Stimulated activated CD4-positive, alpha-beta T cell treated with anti-CD3 and anti-CD28 coated beads, Interleukin-12 subunit alpha, Interleukin-12 subunit beta, amount 100 ng/mL, for 24 hours (primary cell): Measurements from ENCODE around the gene PSMB3.
"Not testable (repeated sequence)": the region's sequence is repeated elsewhere in the genome, so short reads cannot be mapped to it uniquely, and the experiment has no call there.

Experiments used
- DNase-seq, 2 experiments: peaks; one replicate each; pipeline ENCODE4 v3.0.0-alpha.2; 2020; ENCODE audit warnings: low read depth in 2 of 2

PSMB3 gene

DNA sequence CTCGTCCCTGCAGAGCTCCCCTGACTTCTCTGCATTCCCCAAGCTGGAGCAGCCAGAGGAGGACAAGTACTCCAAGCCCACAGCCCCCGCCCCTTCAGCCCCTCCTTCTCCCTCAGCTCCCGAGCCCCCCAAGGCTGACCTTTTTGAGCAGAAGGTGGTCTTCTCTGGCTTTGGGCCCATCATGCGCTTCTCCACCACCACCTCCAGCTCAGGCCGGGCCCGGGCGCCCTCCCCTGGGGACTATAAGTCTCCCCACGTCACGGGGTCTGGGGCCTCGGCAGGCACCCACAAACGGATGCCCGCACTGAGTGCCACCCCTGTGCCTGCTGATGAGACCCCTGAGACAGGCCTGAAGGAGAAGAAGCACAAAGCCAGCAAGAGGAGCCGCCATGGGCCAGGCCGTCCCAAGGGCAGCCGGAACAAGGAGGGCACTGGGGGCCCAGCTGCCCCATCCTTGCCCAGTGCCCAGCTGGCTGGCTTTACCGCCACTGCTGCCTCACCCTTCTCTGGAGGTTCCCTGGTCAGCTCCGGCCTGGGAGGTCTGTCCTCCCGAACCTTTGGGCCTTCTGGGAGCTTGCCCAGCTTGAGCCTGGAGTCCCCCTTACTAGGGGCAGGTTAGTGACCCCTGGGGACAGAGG, 36.1 kb upstream of the PSMB3 start:
- no peak for DNase-seq

DNA sequence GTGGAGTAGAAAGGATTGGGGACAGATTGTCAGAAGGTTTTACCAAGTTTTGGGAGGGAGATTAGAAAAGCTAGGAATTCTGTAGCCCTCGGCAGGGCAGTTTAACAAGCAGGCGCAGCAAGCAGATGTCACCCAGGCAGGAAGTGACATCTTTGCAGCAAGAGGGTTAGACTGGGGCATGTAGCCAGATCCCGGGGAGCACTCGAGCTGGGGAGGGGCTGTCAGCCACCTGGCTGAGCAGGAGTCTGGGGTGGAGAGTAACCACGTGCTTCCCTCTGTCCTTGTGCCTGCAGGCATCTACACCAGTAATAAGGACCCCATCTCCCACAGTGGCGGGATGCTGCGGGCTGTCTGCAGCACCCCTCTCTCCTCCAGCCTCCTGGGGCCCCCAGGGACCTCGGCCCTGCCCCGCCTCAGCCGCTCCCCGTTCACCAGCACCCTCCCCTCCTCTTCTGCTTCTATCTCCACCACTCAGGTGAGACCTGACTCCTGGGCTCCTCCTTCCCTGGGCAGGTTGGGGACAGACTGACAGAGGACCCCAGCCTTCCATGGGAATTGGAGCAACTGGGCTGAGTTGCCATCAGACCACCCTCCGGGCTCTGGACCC, 35.3 kb upstream of the PSMB3 start:
- no peak for DNase-seq

DNA sequence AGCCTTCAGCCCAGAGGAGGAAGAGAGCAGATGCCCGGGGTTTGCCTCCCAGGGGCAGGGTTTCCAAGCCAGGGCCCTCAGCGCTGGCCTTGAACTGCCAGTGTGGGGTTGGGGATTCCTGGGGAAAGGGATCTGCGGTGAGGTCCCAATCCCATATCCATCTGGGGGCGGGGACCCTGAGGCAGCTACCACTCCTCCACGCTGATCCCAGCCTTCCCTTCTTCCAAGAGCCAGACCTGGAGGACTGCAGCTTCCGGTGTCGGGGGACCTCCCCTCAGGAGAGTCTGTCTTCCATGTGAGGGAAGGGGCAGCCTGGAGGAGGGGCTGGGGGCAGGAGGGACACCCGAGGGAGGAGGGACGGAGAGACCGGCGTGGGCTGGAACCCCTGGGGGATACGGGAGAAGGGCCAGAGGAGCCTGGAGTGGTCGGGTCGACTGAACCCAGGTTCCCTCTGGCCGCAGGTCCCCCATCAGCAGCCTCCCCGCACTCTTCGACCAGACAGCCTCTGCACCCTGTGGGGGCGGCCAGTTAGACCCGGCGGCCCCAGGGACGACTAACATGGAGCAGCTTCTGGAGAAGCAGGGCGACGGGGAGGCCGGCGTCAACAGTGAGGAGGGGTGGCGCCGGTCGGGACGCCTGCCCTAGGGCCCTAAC, 33.1 kb upstream of the PSMB3 start:
- DNase-seq: no peak

DNA sequence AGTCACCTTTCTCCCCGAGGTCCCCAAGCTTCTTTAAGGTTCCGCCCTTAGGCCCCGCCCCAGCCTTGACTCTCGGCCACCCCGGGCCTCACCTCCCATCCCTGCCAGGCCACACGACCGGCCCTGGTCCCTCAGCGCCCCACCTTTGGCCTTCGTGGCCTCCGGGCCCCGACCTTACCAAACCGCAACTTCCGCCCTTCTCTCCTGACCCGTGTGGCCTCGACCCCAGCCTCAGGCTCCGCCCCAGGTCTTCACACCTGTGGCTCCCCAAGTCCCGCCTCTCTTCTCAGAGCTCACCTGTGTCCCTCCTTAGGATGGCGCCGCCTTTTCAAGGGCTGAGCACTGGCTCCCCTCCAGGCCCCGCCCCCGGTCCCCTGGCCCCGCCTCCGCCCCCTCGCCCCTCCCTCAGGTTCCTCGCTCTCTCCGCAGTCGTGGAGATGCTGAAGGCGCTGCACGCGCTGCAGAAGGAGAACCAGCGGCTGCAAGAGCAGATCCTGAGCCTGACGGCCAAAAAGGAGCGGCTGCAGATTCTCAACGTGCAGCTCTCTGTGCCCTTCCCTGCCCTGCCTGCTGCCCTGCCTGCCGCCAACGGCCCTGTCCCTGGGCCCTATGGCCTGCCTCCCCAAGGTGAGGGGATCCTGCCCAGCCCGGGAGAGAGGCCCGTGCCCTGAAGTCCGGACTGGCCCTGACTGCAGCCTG, 32.4 kb upstream of the PSMB3 start:
- DNase-seq: no peak

DNA sequence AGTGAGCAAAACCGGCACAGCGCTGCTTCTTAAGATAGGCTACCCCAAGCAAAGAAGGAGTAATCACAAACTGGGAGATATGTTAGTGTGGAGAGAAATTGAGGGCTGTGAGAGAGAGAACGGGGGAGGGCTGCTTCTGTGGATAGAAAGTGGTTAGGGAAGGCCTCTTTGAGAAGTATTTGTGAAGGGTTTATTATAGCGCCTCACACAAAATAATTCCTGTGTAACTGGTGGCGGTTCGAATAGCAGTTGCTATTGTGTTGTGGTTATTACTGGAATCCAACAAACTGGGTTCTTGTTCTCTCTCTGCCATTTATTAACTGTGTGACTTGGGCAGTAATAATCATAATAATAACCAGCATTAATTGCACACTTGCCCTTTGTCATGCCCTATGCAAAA, 31.6 kb upstream of the PSMB3 start:
- DNase-seq: no peak

DNA sequence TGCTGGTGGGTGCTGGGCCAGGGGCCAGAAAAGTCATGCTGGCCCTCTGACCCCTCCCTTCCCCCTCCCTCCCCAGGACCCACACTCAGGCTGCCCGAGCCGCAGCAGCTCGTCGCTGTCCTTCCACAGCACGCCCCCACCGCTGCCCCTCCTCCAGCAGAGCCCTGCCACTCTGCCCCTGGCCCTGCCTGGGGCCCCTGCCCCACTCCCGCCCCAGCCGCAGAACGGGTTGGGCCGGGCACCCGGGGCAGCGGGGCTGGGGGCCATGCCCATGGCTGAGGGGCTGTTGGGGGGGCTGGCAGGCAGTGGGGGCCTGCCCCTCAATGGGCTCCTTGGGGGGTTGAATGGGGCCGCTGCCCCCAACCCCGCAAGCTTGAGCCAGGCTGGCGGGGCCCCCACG, 30.7 kb upstream of the PSMB3 start:
- no peak for DNase-seq

DNA sequence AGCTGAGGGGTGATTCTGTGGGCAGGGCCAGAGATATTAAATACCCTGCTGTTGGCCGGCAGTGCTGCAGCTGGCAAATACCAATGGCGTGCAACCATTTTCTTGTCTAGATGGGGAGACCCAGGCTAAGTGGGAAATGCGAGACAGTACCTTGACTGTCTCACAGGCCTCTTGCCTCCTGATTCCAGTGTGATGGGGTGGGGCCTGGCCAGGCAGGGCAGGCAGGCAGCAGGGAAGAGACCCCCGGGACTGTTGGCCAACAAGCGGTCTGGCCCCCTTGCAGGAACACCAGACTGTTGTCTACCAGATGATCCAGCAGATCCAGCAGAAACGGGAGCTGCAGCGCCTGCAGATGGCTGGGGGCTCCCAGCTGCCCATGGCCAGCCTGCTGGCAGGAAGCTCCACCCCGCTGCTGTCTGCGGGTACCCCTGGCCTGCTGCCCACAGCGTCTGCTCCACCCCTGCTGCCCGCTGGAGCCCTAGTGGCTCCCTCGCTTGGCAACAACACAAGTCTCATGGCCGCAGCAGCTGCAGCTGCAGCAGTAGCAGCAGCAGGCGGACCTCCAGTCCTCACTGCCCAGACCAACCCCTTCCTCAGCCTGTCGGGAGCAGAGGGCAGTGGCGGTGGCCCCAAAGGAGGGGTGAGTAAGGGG, 28.1 kb upstream of the PSMB3 start:
- DNase-seq: no peak

DNA sequence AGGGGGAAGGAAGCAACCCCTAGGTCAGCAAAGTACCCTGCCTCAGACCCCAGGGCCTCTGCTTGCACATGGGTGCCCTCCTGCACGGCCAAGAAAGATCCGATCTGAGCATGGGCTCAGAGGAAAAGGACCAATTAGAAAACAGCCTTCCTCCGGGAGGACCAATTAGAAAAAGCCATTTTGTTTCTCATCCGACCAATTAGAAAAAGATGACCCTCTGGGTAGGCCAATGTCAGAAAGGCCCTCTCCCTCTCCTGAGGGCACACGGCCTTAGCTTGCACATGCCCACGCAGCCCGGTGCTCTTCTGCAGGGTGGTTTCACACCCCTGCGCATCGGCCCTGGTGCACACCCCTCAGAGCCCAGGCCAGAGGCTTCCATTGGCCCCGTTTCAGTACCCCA, 27.5 kb upstream of the PSMB3 start:
- no peak for DNase-seq

DNA sequence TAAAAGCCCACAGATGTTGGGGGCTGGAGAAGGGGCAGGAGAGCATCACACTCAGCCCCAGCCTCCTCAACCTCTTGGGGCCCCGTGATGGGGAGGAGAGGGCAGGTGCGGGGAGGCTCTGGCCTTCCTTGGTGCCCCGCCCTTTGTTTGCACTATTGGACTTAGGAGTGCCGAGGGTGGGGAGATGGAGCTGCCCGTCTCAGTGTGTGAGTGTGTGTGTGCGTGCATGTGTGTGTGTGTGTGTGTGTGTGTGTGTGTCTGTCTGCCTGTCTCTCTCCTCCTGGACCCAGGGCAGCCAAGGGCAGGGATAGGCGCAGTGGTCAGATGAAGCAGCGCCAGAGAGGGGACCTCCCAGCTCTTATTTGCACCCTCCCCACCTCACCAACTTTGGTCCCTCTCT, 26.4 kb upstream of the PSMB3 start:
- DNase-seq: not testable (repeated sequence)

DNA sequence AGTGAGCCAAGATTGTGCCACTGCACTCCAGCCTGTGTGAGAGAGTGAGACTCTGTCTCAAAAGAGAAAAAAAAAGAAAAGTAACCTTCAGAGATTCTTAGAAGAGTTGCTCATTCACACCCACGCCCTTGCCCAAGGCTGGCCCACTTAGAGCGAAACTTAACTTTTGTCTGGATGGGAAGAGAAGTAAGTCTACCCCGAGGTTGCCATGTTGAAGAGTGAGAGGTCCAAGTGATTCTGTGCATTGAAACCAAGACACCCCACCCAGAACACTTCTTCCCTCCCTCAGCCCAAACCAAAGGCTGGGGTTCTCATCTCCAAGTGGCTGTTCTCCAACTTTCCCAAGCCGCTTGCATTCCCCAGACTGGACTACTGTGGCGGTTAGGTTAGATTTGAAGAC, 24.8 kb upstream of the PSMB3 start:
- peak; percentile 51 to 71 for DNase-seq

DNA sequence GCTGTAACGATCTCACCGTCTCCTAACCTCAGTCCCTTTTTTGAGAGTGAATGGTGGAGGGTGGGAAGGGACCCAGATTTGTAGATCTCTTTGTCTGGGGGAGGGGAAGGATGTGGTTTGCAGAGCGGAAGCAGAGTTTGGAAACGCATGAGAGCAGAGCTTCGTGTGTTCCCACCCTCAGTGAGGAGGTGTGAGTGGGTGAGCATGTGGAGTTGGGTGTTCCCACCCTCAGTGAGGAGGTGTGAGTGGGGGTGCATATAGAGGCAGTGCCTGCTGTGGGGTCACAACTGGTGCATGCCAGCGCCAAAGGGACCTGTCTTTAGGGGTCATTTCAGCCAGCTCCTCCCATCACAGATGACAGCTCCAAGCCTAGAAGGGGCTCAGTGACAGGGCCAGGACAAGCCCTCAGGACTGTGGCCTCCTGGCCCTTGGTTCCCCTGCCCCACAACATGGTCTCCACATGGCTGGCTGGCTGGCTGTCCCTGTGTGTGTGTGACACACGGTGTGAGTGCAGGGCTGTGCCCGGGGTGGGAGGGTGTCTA, 24.2 kb upstream of the PSMB3 start:
- no peak for DNase-seq

DNA sequence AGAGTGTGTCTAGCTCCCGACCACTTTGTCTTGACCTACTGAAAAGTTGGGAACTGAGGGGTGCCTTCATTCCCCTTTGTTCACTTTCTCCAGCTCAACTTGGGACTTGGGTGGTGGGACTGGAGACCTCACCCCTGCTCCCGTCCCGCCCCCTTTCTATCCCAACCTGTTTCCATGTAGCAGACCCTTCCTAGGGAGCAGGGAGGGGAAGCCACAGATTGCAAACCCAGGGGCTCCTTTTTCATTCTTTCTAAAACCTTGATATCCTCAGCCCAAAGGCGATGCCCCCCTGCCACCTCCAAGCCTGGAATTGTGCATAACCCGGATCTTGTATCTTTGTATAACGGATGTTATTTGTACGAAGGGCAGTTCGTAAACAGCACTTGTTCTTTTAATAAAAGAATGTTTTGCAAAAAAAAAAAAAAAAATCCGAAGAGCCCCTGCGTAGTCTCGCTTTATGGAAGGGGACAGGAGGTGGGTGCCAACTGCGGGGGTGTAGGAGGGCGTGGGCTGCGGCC, 23.1 kb upstream of the PSMB3 start:
- DNase-seq: no peak

DNA sequence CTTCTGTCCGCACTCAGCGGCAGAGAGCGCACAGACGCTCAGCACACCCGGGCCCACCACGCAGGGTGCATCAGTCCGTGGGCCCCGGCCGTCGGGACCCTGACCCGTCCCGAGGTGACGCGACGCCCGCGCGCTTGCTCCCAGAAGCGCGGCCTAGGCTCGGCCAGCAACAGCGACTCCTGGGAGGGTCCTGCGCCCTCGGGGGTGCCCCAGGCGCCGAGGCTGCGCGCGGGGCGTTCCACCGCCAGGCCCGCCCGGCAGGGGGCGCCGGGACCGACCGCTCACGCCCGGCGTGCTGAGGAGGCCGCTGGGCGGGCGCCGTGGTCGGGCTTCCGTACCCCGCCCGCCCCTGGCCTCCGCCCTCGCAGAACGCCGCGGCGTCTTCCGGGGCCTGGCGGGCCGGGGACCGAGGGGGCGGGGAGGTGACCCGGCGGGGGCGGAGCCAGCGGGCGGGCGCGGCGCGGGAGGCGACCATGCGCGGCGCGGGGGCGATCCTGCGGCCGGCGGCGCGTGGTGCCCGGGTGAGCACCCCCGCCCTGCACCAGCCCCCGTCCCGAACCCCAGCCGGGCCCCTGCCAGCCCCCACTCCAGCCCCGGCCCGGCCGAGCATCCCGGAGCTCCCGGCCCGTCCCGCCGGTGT, 22.5 kb upstream of the PSMB3 start, which contains the start of gene CISD3:
CISD3 (plus strand) TSS at position 456 of the 640 bp plus-strand sequence; CDS start at position 474, 18 bp downstream.
- peak; percentile 59 to 80 for DNase-seq

DNA sequence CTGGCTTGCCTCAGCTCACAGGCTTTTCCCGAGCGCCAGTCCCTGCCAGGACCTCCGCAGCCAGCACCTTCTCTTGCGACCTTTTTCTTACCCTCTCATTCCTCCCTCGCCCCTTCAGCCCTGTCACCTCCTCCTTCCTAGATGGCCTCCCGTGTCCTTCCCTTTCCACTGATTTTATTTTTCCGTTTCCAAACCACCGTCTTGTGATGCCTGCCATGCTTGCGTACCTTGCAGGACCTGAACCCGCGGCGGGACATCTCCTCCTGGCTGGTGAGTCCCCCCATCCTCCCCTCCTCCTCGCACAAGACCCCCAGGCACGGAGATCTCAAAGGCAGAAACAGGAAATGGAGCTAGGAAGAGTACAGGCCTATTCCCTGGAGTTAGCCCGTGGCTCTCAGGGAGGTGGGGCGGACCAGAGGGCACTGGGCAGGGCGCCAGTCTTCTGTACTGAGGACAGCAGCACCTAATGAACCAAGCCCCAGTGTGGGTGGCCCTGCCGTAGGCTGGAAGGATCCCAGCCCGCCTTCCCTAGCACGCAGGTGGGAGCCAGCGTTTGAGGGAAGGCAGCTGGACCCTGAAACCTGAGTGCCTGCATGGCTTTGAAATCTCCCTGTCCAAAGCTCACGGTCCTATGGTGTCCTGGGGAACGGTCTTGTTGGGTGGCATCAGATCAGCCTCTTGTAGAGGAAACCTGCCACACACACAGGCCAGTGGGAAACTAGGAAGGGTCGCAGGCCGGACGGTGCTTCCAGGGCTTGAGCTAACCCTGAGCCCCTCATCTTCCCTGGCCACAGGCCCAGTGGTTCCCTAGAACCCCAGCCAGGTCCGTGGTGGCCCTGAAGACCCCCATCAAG, 21.8 kb upstream of the PSMB3 start:
- DNase-seq: no peak

DNA sequence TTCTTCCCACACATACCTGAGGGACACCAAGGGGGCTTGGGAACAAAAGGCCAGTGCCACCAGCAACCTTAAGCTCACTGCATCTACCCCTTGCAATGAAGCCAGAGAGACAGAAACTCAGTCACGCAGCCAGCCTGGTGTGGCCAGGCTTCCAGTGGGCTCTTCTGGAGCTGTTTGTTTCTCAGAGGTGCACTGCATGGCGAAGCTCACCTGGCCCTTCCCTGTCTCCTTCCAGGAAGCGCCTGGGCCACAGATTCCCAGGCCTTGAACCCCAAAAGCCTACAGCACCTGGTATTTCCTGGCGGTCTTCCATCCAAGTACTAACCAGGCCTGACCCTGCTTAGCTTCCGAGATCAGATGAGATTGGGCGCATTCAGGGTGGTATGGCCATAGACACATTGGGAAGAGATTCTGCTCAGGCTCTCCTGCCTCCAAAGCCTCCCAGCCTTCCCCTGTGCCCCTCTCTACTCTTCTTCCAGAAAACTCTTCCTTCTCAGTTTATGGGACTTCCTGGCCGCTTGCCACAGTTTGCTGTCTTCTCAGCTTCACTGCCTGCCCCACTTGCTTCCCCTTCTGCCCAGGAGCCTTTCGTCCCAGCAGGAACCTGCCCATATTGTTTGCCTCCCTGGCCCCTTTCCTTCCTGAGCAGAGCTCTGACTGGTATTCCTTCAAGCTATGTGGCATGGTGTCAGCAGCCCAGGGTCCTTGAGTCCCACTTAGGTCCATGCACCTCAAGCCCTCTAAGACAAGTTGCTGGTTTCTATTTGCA, 20.8 kb upstream of the PSMB3 start:
- DNase-seq: no peak

DNA sequence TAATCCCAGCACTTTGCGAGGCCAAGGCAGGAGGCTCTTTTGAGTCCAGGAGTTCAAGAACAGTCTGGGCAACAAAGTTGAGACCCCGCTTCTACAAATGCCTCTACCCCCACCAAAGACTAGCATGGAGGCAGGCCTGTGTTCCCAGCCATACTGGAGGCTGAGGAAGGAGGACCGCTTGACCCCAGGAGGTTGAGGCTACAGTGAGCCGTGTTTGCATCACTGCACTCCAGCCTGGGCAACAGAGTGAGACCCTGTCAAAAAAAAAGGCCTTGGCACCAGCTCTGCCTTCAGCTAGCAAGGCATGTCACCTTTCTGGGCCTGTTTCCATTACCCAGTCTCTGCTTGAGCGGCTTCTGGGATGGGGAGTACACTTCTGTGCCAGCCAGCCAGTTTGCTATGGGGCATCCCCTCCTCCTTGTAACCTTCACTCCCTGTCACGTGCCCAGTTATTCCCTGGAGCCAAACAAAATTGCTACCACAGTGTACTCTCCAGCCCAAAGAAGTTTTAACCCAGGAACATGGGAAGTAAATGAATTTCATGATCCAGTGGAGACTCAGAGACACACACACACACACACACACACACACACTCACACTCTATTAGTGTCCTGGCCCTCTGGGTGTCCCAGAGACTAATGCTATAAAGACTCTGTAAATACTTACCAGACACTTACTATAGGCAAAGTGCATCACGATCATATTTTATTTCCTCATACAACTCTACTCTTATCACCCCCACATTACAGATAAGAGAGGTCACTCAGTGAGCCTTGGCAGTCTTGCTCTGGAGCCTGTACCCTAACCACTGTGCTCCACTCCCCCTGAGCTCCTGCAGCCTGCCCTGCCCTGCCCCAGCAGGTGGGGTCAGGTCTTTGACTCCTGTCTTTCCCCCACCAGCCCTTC, 19.9 kb upstream of the PSMB3 start:
- no peak for DNase-seq

DNA sequence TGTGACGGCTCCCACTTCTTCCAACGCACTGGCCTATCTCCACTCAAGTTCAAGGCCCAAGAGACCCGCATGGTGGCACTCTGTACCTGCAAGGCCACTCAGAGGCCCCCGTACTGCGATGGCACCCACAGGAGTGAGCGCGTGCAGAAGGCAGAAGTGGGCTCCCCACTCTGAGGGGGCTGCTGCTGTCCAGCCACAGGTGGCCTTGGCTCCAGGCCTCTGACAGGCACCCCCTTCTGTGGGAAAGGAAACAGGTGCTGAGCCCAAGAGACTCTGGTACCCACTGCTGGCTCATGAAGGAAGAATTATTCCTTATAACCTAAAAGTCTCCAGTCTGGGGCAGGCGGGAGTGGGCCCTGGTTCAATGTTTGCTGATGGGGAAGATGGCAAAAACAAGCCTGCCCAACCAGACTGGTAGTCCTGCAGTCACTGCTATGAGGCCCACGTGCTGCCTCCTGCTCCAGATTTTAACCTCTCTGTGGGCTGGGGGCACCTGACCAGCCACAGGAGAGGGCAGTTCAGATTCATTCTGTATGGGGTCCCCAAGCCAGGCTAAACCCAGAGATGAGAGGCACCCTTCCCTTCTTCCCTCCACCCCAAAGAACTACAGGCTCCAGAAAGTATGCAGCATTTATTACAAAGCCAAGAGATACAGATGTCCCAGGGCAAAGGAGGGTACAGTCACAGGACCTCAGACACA, 19.1 kb upstream of the PSMB3 start:
- DNase-seq: no peak
